Measurements from ENCODE around the gene REXO4. TPM values are rescaled to one million over a fixed set of nuclear protein-coding genes. Genes with fewer than 3 reads are reported as not detected.

The REXO4 gene
- total and polyA plus RNA-seq, 2 of the 8 experiments (the other 6 are each of a cell fraction or from before 2014, with no cell fraction given) = 19.1 to 38.3 TPM

GRCh38 chr9:133405508-133406438 lies 12.0 kb downstream of the REXO4 start (continued):
- TF ChIP-seq NANOG (IDR thresholded peaks at IDR 0.05; ENCODE audit: insufficient read depth, low read depth, low read length, poor library complexity, severe bottlenecking) (no peak), JUN (IDR thresholded peaks at IDR 0.05; ENCODE audit: low read depth, low read length) (no peak), CREB1 (IDR thresholded peaks at IDR 0.05) (no peak), HDAC6 (IDR thresholded peaks at IDR 0.05; ENCODE audit: low read depth, low read length) (no peak), MAFK (IDR thresholded peaks at IDR 0.05; ENCODE audit: low read depth, low read length) (no peak)

All from H1 (cell line).